ENCODE results near the gene SEPTIN10.
A peak's percentile ranks its signal among the peaks of the same experiment; 100 is the strongest.
"Not testable (repeated sequence)": the region's sequence is repeated elsewhere in the genome, so short reads cannot be mapped to it uniquely, and the experiment has no call there.

SEPTIN10 gene

GRCh38 chr2:109601783-109602182, 12.0 kb downstream of the SEPTIN10 start:
- no peak for DNase-seq

- DNase-seq, result no peak
Observed at GRCh38 chr2:109597283-109597682, 16.5 kb downstream of the SEPTIN10 start.

DNA sequence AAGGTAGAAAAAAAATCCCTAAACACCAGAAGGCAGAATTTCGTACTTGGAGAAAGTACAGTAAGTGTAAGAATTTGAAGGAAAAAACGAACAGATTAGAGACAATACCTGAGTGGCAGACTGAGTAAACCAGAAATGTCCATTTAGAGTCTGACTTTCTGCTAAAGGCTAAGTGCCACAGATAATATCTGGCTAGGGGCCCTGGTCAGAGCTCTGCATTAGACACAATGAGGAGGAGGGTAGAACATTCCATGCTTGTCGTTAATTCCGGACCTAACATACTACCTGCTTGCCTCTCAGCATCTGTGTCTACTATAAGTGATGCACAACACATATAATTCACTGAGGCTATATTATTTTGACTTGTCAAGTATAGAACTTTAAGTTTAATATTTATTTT, 18.1 kb downstream of the SEPTIN10 start:
- DNase-seq, result no peak

- peak; percentile 49 for DNase-seq
Observed at GRCh38 chr2:109594246-109594885, 19.4 kb downstream of the SEPTIN10 start.

- no peak for DNase-seq
Observed at GRCh38 chr2:109592905-109593304, 20.9 kb downstream of the SEPTIN10 start.

- no peak for DNase-seq
Observed at GRCh38 chr2:109591206-109591605, 22.6 kb downstream of the SEPTIN10 start.

DNA sequence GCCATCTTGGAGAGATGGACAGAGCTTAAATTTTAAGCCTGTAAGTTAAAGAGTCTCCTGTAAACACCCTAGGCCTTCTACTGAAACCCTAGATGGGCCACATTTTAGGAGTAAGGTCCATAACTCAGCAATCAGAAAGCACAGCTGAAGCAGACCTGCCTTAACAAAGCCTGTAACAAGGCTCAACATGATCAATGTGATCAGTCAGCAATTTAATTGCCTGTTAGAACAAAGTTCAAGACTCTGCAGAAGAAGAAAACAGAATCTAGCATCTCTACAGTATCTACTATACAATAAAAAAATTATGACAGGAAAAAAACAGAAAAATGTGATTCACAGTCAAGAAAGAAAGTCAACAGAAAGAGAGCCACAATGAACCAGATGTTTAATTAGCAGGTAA, 27.1 kb downstream of the SEPTIN10 start:
- DNase-seq, result no peak

DNA sequence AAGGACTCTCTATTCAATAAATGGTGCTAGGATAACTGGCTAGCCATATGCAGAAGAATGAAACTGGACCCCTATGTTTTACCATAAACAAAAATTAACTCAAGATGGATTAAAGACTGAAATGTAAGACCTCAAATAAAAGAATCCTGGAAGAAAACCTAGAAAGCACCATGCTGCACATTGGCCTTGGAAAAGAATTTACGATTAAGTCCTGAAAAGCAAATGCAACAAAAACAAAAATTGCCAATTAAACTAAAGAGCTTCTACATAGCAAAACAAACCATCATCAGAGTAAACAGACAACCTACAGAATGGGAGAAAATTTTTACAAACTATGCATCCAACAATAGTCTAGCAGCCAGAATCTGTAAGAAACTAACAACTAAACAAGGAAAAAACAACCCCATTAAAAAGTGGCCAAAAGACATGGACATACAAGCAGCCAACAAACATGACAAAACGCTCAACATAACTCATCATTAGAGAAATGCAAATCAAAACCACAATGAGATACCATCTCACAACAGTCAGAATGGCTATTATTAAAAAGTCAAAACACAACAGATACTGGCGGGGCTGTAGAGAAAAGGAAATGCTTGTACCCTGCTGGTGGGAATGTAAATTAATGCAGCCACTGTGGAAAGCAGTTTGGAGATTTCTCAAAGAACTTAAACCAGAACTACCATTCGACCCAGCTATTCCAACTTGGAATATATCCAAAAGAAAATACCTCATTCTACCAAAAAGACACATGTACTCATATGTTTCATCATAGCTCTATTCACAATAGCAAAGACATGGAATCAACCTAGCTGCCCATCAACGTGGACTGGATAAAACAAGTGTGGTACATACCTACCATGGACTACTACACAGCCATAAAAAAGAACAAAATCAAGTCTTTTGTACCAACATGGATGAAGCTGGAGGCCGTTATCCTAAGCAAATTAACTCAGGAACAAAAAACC, 30.6 kb downstream of the SEPTIN10 start:
- no peak for DNase-seq

- not testable (repeated sequence) for DNase-seq
Observed at GRCh38 chr2:109577630-109578029, 36.1 kb downstream of the SEPTIN10 start.

DNA sequence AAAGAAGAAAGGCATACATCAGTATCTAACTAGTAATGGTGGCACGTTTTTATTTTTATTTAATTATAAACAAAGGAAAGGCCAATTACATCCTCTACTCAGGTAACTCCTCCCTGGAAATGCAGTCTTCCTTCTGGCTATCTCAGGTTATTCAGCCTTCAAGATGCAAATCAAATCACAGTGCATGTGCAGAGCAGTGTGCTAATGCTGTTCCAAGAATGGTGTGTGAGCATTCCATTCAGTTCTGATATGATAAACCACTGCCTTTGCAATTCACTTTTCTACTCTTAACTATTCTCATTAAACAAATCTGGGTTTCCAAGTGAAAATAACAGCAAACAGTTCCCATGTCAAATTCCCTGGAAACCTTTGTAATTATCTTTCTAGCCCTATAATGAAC, 38.4 kb downstream of the SEPTIN10 start:
- no peak for DNase-seq

- no peak for DNase-seq
Observed at GRCh38 chr2:109563980-109564550, 49.7 kb downstream of the SEPTIN10 start.

DNA sequence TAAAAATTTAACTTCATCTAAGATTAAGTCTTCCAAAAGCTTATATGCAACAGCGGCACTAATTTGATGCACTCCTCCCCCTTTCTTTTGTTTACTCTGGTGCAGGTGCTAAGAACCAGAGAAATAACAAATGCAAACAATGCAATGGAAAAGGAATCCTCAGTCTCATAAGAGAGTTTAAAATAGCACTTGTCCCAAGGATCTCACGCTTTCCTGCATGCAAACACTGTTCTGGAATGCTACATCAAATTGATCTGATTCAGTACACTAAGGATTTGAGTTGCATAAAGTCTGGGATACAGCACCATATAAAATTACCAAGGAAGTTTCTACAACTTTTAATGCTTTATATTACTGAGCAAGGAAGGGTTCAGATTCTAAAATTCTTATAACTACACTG, 50.5 kb downstream of the SEPTIN10 start:
- no peak for DNase-seq

GRCh38 chr2:109562421-109562820, 51.3 kb downstream of the SEPTIN10 start:
- DNase-seq, result no peak

DNA sequence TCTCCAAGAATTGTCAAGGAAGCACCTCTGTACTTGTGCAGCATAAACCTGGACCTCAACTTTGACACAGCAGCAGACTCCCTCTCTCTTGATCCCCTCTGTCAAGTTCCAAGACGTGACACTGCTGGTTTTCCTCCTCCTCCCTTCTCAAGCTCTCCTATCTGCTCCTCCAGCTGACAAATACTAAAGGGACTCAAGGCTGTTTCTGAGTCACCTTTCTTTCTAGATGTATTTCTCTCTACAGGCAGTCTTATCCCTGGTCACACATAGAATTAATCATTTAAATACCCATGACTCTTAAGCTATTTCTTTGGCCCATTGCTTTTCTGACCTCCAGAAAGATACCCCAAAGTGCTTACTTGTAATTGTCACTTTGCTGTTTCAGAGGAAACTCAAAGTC, 53.5 kb downstream of the SEPTIN10 start:
- DNase-seq, result no peak

GRCh38 chr2:109558076-109558882, 55.5 kb downstream of the SEPTIN10 start:
- no peak for DNase-seq

DNA sequence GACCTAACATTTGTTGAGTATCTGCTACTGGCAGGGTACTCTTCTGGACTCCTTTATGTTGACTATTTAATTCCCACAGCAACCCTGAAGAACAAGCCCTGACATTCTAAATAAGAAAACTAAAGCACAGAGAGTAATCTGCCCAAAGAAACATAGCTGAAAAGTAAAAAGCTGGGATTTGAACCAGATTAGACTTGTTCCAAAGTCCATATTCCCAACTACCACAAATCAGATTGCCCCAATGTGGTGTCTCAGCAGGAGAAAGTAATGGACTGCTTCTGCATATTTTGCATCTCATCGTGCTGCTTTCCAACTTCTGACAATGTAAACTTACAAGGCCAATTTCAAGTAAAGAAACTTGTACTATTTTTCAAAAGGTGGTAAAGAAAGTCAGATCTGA, 56.5 kb downstream of the SEPTIN10 start:
- no peak for DNase-seq

- no peak for DNase-seq
Observed at GRCh38 chr2:109555346-109555900, 58.3 kb downstream of the SEPTIN10 start.

- DNase-seq, result no peak
Observed at GRCh38 chr2:109554758-109555157, 59.0 kb downstream of the SEPTIN10 start.

DNA sequence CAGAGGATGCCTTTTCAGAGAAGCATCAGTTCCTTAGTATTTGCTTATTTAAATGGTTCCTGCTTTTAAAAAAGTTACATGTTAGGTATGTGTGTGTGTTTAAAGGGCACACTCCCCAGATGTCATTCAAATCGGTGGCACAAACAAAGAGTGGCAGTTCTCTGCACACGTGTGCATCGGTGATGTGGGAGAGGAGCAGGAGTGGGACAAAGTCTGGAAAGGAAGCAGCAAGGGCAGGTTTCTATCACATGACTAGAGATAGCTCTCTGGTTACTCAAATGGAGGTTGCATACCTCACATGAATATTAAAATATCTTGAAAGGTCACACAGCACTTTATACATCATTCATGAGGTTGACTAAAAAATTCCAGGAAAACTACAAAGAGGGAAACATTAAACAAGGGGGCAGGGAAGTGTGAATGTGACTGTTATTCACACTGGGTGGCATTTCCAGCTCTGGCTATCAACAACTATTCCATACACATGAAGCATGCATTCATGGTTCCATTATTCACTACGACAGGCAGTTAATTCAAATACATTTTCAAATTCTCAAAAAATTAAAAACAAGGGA, 64.7 kb downstream of the SEPTIN10 start:
- no peak for DNase-seq

DNA sequence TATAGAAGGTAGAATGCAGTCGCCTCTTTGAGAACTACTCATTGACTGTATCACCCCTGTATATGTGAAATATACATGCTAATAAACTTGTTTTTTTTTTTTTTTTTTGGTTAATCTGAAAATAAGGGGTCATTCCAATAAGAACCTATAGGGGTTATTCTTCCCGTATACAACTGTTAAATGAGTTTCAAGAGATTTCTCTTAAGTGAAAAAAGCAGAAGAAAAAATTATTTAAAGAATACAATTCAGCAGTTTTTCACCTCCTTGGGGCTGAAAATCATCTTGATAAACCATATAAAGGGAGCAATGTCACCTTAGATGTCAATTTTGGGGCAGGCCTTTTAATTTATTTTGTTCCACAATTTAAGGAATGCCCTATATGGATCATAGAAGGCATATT, 66.5 kb downstream of the SEPTIN10 start:
- DNase-seq, result no peak

- DNase-seq, result peak; percentile 7
Observed at GRCh38 chr2:109545828-109546713, 67.7 kb downstream of the SEPTIN10 start.

All from NCI-H1105 (cell line).